GM19351 (cell line): ENCODE results near the gene TCAP.
A peak's percentile ranks its signal among the peaks of the same experiment; 100 is the strongest.

Experiments used
- ATAC-seq: cut with Tn5 transposase; IDR thresholded peaks from one replicate; pipeline ENCODE4 v1.9.1; 2021; ENCODE audit warnings: mild to moderate bottlenecking, moderate library complexity; ENCODE audit not compliant: unreplicated experiment

Gene TCAP

GRCh38 chr17:39664581-39665561, at the start of gene TCAP:
TSS of gene TCAP (plus strand) at chr17:39665349. CDS start at chr17:39665360, 11 bp downstream.
- ATAC-seq, result no peak

GRCh38 chr17:39615434-39615833, 49.7 kb upstream of the TCAP start:
- ATAC-seq, result no peak

- no peak for ATAC-seq
These were observed 48.1 kb upstream of the TCAP start for GRCh38 chr17:39617100-39617445.

GRCh38 chr17:39617446-39618245, 47.5 kb upstream of the TCAP start:
- no peak for ATAC-seq

GRCh38 chr17:39618246-39618913, 46.8 kb upstream of the TCAP start:
- ATAC-seq, result no peak

- ATAC-seq, result no peak
These were observed 46.0 kb upstream of the TCAP start for GRCh38 chr17:39618956-39619785.

- no peak for ATAC-seq
These were observed 45.4 kb upstream of the TCAP start for GRCh38 chr17:39619786-39620101.

GRCh38 chr17:39621523-39622379, 43.4 kb upstream of the TCAP start:
- ATAC-seq, result peak; percentile 57

GRCh38 chr17:39622380-39623006, 42.7 kb upstream of the TCAP start:
- no peak for ATAC-seq

GRCh38 chr17:39623356-39623950, 41.7 kb upstream of the TCAP start:
- ATAC-seq, result no peak

- ATAC-seq, result no peak
These were observed 40.8 kb upstream of the TCAP start for GRCh38 chr17:39624313-39624712.

- no peak for ATAC-seq
These were observed 39.9 kb upstream of the TCAP start for GRCh38 chr17:39625198-39625785.

GRCh38 chr17:39626171-39627046, 38.7 kb upstream of the TCAP start, which contains the start of gene PPP1R1B:
TSS of gene PPP1R1B (plus strand) at chr17:39626952. CDS start at chr17:39627393, 441 bp downstream.
- ATAC-seq, result no peak

- ATAC-seq, result no peak
These were observed 38.0 kb upstream of the TCAP start for GRCh38 chr17:39627047-39627711.

GRCh38 chr17:39627712-39628516, 37.2 kb upstream of the TCAP start:
- no peak for ATAC-seq
